HEK293T (cell line): ENCODE data around the gene TAOK2.

Source experiments
- BHLHE40 ChIP-seq: fragments of 450-650 bp; IDR thresholded peaks from 2 replicates; pipeline ENCODE4 v1.6.1; 2016; ENCODE audit warnings: mild to moderate bottlenecking, moderate library complexity, borderline replicate concordance
- CTBP1 ChIP-seq: fragments of 450-650 bp; IDR thresholded peaks from 2 replicates; pipeline ENCODE4 v1.6.1; 2016; ENCODE audit warnings: borderline replicate concordance
- ELF4 ChIP-seq: fragments of 450-650 bp; IDR thresholded peaks from 2 replicates; pipeline ENCODE4 v1.6.1; 2017; ENCODE audit warnings: antibody characterized with exemption
- FOXA1 ChIP-seq: fragments of 450-650 bp; IDR thresholded peaks from 2 replicates; pipeline ENCODE4 v1.6.1; 2016; ENCODE audit warnings: mild to moderate bottlenecking
- FOXK2 ChIP-seq: fragments of 450-650 bp; IDR thresholded peaks from 2 replicates; pipeline ENCODE4 v1.6.1; 2016; ENCODE audit warnings: mild to moderate bottlenecking
- HDGF ChIP-seq: fragments of 450-650 bp; IDR thresholded peaks from 2 replicates; pipeline ENCODE4 v1.6.1; 2017; ENCODE audit warnings: antibody characterized with exemption, borderline replicate concordance
- LEF1 ChIP-seq: fragments of 450-650 bp; IDR thresholded peaks from 2 replicates; pipeline ENCODE4 v1.6.1; 2017; ENCODE audit warnings: mild to moderate bottlenecking, borderline replicate concordance
- PKNOX1 ChIP-seq: fragments of 450-650 bp; IDR thresholded peaks from 2 replicates; pipeline ENCODE4 v1.6.1; 2016
- SP1 ChIP-seq: fragments of 450-650 bp; IDR thresholded peaks from 2 replicates; pipeline ENCODE4 v1.6.1; 2017
- SUZ12 ChIP-seq: fragments of 450-650 bp; IDR thresholded peaks from 2 replicates; pipeline ENCODE4 v1.6.1; 2016; ENCODE audit warnings: mild to moderate bottlenecking

- TF ChIP-seq LEF1: no peak
- TF ChIP-seq PKNOX1: no peak
- no peak for TF ChIP-seq BHLHE40
- no peak for TF ChIP-seq SP1
- TF ChIP-seq ELF4: no peak
- no peak for TF ChIP-seq CTBP1
- no peak for TF ChIP-seq SUZ12
- no peak for TF ChIP-seq FOXA1
- TF ChIP-seq HDGF: no peak
- TF ChIP-seq FOXK2: no peak
Measured at GRCh38 chr16:29963021-29963743, 10.5 kb upstream of the TAOK2 start.
